HepG2 (cell line): ENCODE data around the gene GMFB. TPM values are rescaled to one million over a fixed set of nuclear protein-coding genes. Genes with fewer than 3 reads are reported as not detected.

Source experiments
- ARID4A ChIP-seq: sonication (generic); formaldehyde crosslinking; IDR thresholded peaks from 2 replicates; pipeline ENCODE4 v1.5.0; 2020; ENCODE audit warnings: mild to moderate bottlenecking, missing genetic modification reagents, borderline replicate concordance
- CCAR2 ChIP-seq: fragments of 200-400 bp; formaldehyde crosslinking; optimal IDR thresholded peaks from 2 replicates; pipeline ENCODE3; 2018; ENCODE audit warnings: low read depth, mild to moderate bottlenecking, low read length, moderate library complexity
- DNMT3B ChIP-seq: conservative IDR thresholded peaks from 2 replicates; pipeline ENCODE4 v1.6.1; 2016; ENCODE audit warnings: missing biosample characterization, control low read depth
- ELK4 ChIP-seq: sonication (generic); formaldehyde crosslinking; IDR thresholded peaks from 2 replicates; pipeline ENCODE4 v1.9.0; 2021; ENCODE audit warnings: missing genetic modification reagents, borderline replicate concordance
- HNF1B ChIP-seq: sonication (generic); formaldehyde crosslinking; IDR thresholded peaks from 2 replicates; pipeline ENCODE4 v1.5.1; 2020; ENCODE audit warnings: mild to moderate bottlenecking, moderate library complexity, missing genetic modification reagents
- HNRNPUL1 ChIP-seq: fragments of 200-400 bp; formaldehyde crosslinking; IDR thresholded peaks from 2 replicates; pipeline ENCODE4 v1.6.1; 2017; ENCODE audit warnings: low read depth, mild to moderate bottlenecking, low read length, moderate library complexity
- MED1 ChIP-seq: sonication (generic); formaldehyde crosslinking; IDR thresholded peaks from 2 replicates; pipeline ENCODE4 v1.4.0; 2020; ENCODE audit warnings: missing genetic modification reagents
- NFRKB ChIP-seq: fragments of 450-650 bp; IDR thresholded peaks from 2 replicates; pipeline ENCODE4 v1.6.1; 2017
- RARG ChIP-seq: sonication (generic); formaldehyde crosslinking; IDR thresholded peaks from 2 replicates; pipeline ENCODE4 v1.4.0; 2020; ENCODE audit warnings: low read depth, mild to moderate bottlenecking, missing genetic modification reagents
- SP1 ChIP-seq, 2 experiments: fragments of 450-650 bp in 1 of 2; sonication (generic) in 1 of 2; formaldehyde crosslinking in 1 of 2; IDR thresholded peaks; 2 replicates each; pipeline versions ENCODE4 v1.4.0 to v1.6.1; 2016 to 2020; ENCODE audit warnings: missing genetic modification reagents in 1 of 2
- TBX3 ChIP-seq: fragments of 450-650 bp; IDR thresholded peaks from 2 replicates; pipeline ENCODE4 v1.6.1; 2017; ENCODE audit warnings: antibody characterized with exemption, mild to moderate bottlenecking, inconsistent platforms, borderline replicate concordance
- ZBTB7B ChIP-seq: sonication (generic); formaldehyde crosslinking; IDR thresholded peaks from 2 replicates; pipeline ENCODE4 v1.4.0; 2020; ENCODE audit warnings: missing genetic modification reagents
- ZNF558 ChIP-seq: sonication (generic); formaldehyde crosslinking; IDR thresholded peaks from 2 replicates; pipeline ENCODE4 v1.9.0; 2022; ENCODE audit warnings: mild to moderate bottlenecking, missing genetic modification reagents, borderline replicate concordance
- ZNF672 ChIP-seq: sonication (generic); formaldehyde crosslinking; IDR thresholded peaks from 2 replicates; pipeline ENCODE4 v1.8.1; 2022; ENCODE audit warnings: missing genetic modification reagents
- ZNF737 ChIP-seq: sonication (generic); formaldehyde crosslinking; IDR thresholded peaks from 2 replicates; pipeline ENCODE4 v1.5.0; 2020; ENCODE audit warnings: missing genetic modification reagents, mild to moderate bottlenecking, borderline replicate concordance
- polyA plus RNA-seq, 8 experiments: library from polyadenylated mRNA; depleted of rRNA in 3 of 8; stranded (reverse) in 7 of 8; unstranded in 1 of 8; fragments of >200 nt; fragmentation: Illumina TruSeq in 4 of 8; extraction: Trizol in 4 of 8; gene quantifications; 2 replicates each; pipeline versions ENCODE4 v1.2.1 to v1.2.3, GENCODE V29; 2011 to 2016; ENCODE audit warnings: low read depth in 4 of 8, missing spikeins in 1 of 8, mixed read lengths in 1 of 8; ENCODE audit not compliant: insufficient read depth in 1 of 8
- total RNA-seq, 5 experiments: library from RNA; depleted of rRNA; stranded (reverse); fragments of >200 nt; fragmentation: Illumina TruSeq; extraction: Trizol; gene quantifications; 2 replicates each; pipeline ENCODE4 v1.2.3, GENCODE V29; 2016; ENCODE audit warnings: low read depth in 1 of 5
- TF ChIP-seq, protein P1 (sequence below): sonication (generic); IDR thresholded peaks from 2 replicates; pipeline ENCODE4 v1.6.1; 2016; ENCODE audit warnings: low read depth, borderline replicate concordance
- TF ChIP-seq, protein P2 (sequence below): sonication (generic); formaldehyde crosslinking; IDR thresholded peaks from 2 replicates; pipeline ENCODE4; 2020; ENCODE audit warnings: missing genetic modification reagents, mild to moderate bottlenecking, borderline replicate concordance

GMFB gene
- total and polyA plus RNA-seq, 2 of the 13 experiments (the other 11 are each of a cell fraction or from before 2014, with no cell fraction given): 17.3 to 68.2 TPM

DNA sequence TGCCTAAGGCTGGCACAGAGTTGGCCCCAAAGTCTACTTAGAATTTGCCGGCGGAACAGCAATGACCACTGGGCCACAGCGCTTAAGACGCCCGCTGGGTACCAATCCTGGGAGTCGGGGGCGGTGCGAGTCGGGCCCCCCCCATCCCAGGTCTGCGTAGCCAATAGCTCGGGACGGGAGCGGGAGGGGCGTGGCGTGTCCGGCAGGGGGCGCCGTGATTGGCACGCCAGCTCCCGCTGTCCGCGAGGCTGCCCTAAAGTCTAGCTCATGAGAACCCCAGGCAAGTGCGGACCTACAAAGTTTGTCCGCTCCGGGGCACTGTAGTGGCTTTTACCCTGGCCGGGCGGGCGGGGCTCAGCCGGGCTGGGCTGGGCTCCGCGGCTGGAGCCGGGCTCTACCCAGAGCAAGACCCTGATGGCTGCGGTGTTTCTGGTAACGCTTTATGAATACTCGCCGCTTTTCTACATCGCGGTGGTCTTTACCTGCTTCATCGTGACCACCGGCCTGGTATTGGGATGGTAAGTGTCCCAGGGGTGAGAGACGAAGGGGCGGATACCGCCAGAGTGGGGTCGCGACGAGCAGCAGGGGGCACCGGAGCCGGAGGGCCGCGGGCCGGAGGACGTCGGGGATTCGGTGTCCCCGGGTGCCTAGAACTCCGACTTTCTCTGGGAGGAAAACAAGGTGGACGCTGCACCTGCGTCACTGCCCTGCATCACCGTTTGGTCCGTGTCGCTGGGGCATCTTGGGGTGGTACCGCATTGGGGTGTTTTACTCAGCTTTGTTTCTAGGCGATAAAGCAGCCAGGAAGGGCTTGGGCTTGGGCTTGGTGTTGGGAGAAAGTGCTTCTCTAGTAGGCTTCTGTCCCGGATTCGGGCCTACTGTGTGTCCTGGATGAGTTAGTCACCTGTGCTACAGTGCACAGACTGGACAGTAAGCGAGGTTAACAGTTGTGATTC is 21.0 kb upstream of the GMFB start, which contains the start of gene CGRRF1 (continued):
- TF ChIP-seq, protein P1, sequence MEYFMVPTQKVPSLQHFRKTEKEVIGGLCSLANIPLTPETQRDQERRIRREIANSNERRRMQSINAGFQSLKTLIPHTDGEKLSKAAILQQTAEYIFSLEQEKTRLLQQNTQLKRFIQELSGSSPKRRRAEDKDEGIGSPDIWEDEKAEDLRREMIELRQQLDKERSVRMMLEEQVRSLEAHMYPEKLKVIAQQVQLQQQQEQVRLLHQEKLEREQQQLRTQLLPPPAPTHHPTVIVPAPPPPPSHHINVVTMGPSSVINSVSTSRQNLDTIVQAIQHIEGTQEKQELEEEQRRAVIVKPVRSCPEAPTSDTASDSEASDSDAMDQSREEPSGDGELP: peak; percentile 46; the same call in 1 of the 2 replicates
- TF ChIP-seq HNF1B (peak; percentile 81), DNMT3B (no peak), ELK4 (CRISPR knock-in tag) (no peak), ARID4A (CRISPR knock-in tag) (peak; percentile 84; the same call in 1 of the 2 replicates), SP1 (IDR thresholded peaks at IDR 0.05) (no peak), SP1 (CRISPR knock-in tag; IDR thresholded peaks at IDR 0.05) (peak; percentile 77), RARG (CRISPR knock-in tag) (no peak), CCAR2 (peak; percentile 79), TBX3 (no peak), ZNF672 (CRISPR knock-in tag) (no peak), ZNF558 (CRISPR knock-in tag) (no peak), ZBTB7B (CRISPR knock-in tag) (peak; percentile 81; the same call in 1 of the 2 replicates), HNRNPUL1 (no peak), NFRKB (no peak), ZNF737 (CRISPR knock-in tag) (no peak), MED1 (CRISPR knock-in tag) (peak; percentile 79)
- TF ChIP-seq, protein P2, sequence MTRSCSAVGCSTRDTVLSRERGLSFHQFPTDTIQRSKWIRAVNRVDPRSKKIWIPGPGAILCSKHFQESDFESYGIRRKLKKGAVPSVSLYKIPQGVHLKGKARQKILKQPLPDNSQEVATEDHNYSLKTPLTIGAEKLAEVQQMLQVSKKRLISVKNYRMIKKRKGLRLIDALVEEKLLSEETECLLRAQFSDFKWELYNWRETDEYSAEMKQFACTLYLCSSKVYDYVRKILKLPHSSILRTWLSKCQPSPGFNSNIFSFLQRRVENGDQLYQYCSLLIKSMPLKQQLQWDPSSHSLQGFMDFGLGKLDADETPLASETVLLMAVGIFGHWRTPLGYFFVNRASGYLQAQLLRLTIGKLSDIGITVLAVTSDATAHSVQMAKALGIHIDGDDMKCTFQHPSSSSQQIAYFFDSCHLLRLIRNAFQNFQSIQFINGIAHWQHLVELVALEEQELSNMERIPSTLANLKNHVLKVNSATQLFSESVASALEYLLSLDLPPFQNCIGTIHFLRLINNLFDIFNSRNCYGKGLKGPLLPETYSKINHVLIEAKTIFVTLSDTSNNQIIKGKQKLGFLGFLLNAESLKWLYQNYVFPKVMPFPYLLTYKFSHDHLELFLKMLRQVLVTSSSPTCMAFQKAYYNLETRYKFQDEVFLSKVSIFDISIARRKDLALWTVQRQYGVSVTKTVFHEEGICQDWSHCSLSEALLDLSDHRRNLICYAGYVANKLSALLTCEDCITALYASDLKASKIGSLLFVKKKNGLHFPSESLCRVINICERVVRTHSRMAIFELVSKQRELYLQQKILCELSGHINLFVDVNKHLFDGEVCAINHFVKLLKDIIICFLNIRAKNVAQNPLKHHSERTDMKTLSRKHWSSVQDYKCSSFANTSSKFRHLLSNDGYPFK: peak; percentile 77; the same call in 1 of the 2 replicates
